K562 (cell line): ENCODE results near the gene NLRX1. TPM values are rescaled to one million over a fixed set of nuclear protein-coding genes. Genes with fewer than 3 reads are reported as not detected.

Experiments used
- ATAC-seq: fragments of 200-7000 bp; cut with Tn5 transposase; 3 replicates; pipeline ENCODE4 v1.9.1; 2020; ENCODE audit warnings: moderate library complexity
- BruUV-seq: library from RNA; stranded (reverse); fragments of 400-500 nt; replicated peaks from 2 replicates; lab custom pipeline; 2021; lab: Mats Ljungman, UMichigan
- CTCF ChIA-PET: fragments of 300-600 bp; formaldehyde crosslinking; extraction: SDS; loops from one replicate; lab custom pipeline; 2021; ENCODE audit warnings: low intra/inter-chr PET ratio; lab: Yijun Ruan, JAX
- POLR2A ChIA-PET: fragments of 300-600, 350-650 bp; sonication (Branson Sonifier 250); formaldehyde crosslinking; extraction: SDS; loops from one replicate; lab custom pipeline; 2021; ENCODE audit warnings: antibody characterized with exemption, inconsistent platforms; lab: Yijun Ruan, JAX
- DNase-seq, 4 experiments: peaks; one replicate each; pipeline versions ENCODE4 v3.0.0 to v3.0.0-alpha.2; 2011 to 2018; ENCODE audit warnings: low spot score in 3 of 4, mixed read lengths in 3 of 4; ENCODE audit errors: extremely low read depth in 1 of 4
- FAIRE-seq: peaks from 2 replicates; lab custom pipeline; 2011; peaks lifted over from hg19 to GRCh38; lab: Jason Lieb, UNC
- H2AFZ ChIP-seq: 2 replicates; pipeline ENCODE4 v1.6.0; 2011; ENCODE audit warnings: low read depth, low read length, control low read depth, inconsistent platforms
- H3K27ac ChIP-seq: fragments of 200-600 bp; 3 replicates; pipeline ENCODE4 v1.8.0; 2011; ENCODE audit warnings: low read depth, mild to moderate bottlenecking, control low read depth, inconsistent platforms, low read length, moderate library complexity, mixed read lengths; ENCODE audit errors: extremely low read depth
- H3K27me3 ChIP-seq, 2 experiments: fragments of 300-600 bp in 1 of 2; 2 replicates in 1 of 2; 3 replicates in 1 of 2; pipeline versions ENCODE4 v1.6.0 to v1.8.0; 2011; ENCODE audit warnings: inconsistent platforms in 2 of 2, low read length in 2 of 2, mild to moderate bottlenecking in 1 of 2, mixed read lengths in 1 of 2, moderate library complexity in 1 of 2; ENCODE audit not compliant: control insufficient read depth in 2 of 2, insufficient read depth in 2 of 2
- H3K36me3 ChIP-seq: fragments of 300-600 bp; 3 replicates; pipeline ENCODE4 v1.8.0; 2011; ENCODE audit warnings: mild to moderate bottlenecking, low read length, inconsistent platforms; ENCODE audit not compliant: control insufficient read depth, insufficient read depth
- H3K4me1 ChIP-seq, 2 experiments: fragments of 200-600 bp in 1 of 2; replicated peaks in 1 of 2; 2 replicates in 1 of 2; 3 replicates in 1 of 2; pipeline versions ENCODE4 v1.5.1 to v1.8.0; 2011; ENCODE audit warnings: inconsistent platforms in 2 of 2, low read length in 2 of 2, mild to moderate bottlenecking in 1 of 2, mixed read lengths in 1 of 2, moderate library complexity in 1 of 2; ENCODE audit not compliant: control insufficient read depth in 2 of 2, insufficient read depth in 2 of 2
- H3K4me2 ChIP-seq: 2 replicates; pipeline ENCODE4 v1.6.1; 2011; ENCODE audit warnings: low read length, control low read depth, inconsistent platforms, mixed read lengths; ENCODE audit not compliant: insufficient read depth
- H3K4me3 ChIP-seq: fragments of 200-600 bp; sonication (generic), shearing (Covaris generic); 2 replicates; pipeline ENCODE4 v1.5.1; 2016; ENCODE audit warnings: control low read depth, inconsistent platforms
- H3K79me2 ChIP-seq: fragments of 200-600 bp; 3 replicates; pipeline ENCODE4 v1.8.0; 2011; ENCODE audit warnings: low read length, inconsistent platforms; ENCODE audit not compliant: control insufficient read depth, insufficient read depth
- H3K9ac ChIP-seq, 2 experiments: 2 replicates each; pipeline versions ENCODE4 v1.6.0 to v1.6.1; 2011; ENCODE audit warnings: low read depth in 2 of 2, low read length in 2 of 2, control low read depth in 1 of 2, inconsistent platforms in 1 of 2, mild to moderate bottlenecking in 1 of 2, mixed read lengths in 1 of 2; ENCODE audit not compliant: insufficient read depth in 1 of 2
- H3K9me1 ChIP-seq: one replicate; pipeline ENCODE4 v1.6.0; 2011; ENCODE audit warnings: inconsistent platforms, mild to moderate bottlenecking, low read length, moderate library complexity; ENCODE audit not compliant: control insufficient read depth, insufficient read depth
- H3K9me3 ChIP-seq: replicated peaks from 2 replicates; pipeline ENCODE4 v1.5.1; 2011; ENCODE audit warnings: low read depth, low read length, inconsistent platforms; ENCODE audit not compliant: control insufficient read depth, insufficient read depth
- H4K20me1 ChIP-seq: replicated peaks from 2 replicates; pipeline ENCODE4 v1.6.1; 2011; ENCODE audit warnings: low read length, inconsistent platforms, mixed read lengths; ENCODE audit not compliant: control insufficient read depth, insufficient read depth
- AFF4 ChIP-seq: sonication (generic); formaldehyde crosslinking; IDR thresholded peaks from 2 replicates; pipeline ENCODE4 v1.8.0; 2023; ENCODE audit warnings: mild to moderate bottlenecking, missing genetic modification reagents
- CBFA2T2 ChIP-seq: fragments of 450-650 bp; conservative IDR thresholded peaks from 2 replicates; pipeline ENCODE4 v1.6.1; 2017; ENCODE audit warnings: mild to moderate bottlenecking
- GABPB1 ChIP-seq: sonication (generic); formaldehyde crosslinking; IDR thresholded peaks from 2 replicates; pipeline ENCODE4 v1.8.0; 2022; ENCODE audit warnings: mild to moderate bottlenecking, missing genetic modification reagents
- GATA2 ChIP-seq: sonication (generic); formaldehyde crosslinking; IDR thresholded peaks from 2 replicates; pipeline ENCODE4 v1.4.0; 2020; ENCODE audit warnings: mild to moderate bottlenecking, missing genetic modification reagents
- HDAC2 ChIP-seq: fragments of 450-650 bp; IDR thresholded peaks from 2 replicates; pipeline ENCODE4 v1.6.1; 2016; ENCODE audit warnings: mild to moderate bottlenecking
- HNRNPL ChIP-seq: fragments of 200-400 bp; formaldehyde crosslinking; IDR thresholded peaks from 2 replicates; pipeline ENCODE4 v1.6.1; 2017; ENCODE audit warnings: low read depth, mild to moderate bottlenecking, low read length
- KAT7 ChIP-seq: sonication (generic); formaldehyde crosslinking; IDR thresholded peaks from 2 replicates; pipeline ENCODE4 v1.8.0; 2022; ENCODE audit warnings: missing genetic modification reagents, mild to moderate bottlenecking, borderline replicate concordance
- MTF1 ChIP-seq: fragments of 250-450 bp; sonication (Bioruptor Pico); IDR thresholded peaks from 2 replicates; pipeline ENCODE4 v1.9.0; 2021; ENCODE audit warnings: moderate library complexity, mild to moderate bottlenecking, inconsistent platforms, borderline replicate concordance
- NCOR1 ChIP-seq: fragments of 450-650 bp; IDR thresholded peaks from 2 replicates; pipeline ENCODE4 v1.6.1; 2016; ENCODE audit warnings: mild to moderate bottlenecking, moderate library complexity
- OTX1 ChIP-seq: fragments of 450-650 bp; formaldehyde crosslinking; IDR thresholded peaks from 2 replicates; pipeline ENCODE4 v1.4.0; 2022; ENCODE audit warnings: mild to moderate bottlenecking
- PCBP1 ChIP-seq: fragments of 200-400 bp; formaldehyde crosslinking; IDR thresholded peaks from 2 replicates; pipeline ENCODE4 v1.6.1; 2018; ENCODE audit warnings: mild to moderate bottlenecking, low read depth, low read length; ENCODE audit not compliant: poor library complexity, severe bottlenecking
- PTRF ChIP-seq: fragments of 450-650 bp; IDR thresholded peaks from 2 replicates; pipeline ENCODE4 v1.6.1; 2016; ENCODE audit warnings: mild to moderate bottlenecking, missing genetic modification characterization, missing compliant biosample characterization
- RFX5 ChIP-seq: IDR thresholded peaks from 2 replicates; pipeline ENCODE4 v1.6.1; 2011; ENCODE audit warnings: low read depth, mild to moderate bottlenecking, improper control_type of control experiment, low read length
- SNIP1 ChIP-seq: fragments of 450-650 bp; IDR thresholded peaks from 2 replicates; pipeline ENCODE4 v1.7.1; 2017; ENCODE audit warnings: low read depth, mild to moderate bottlenecking
- SREBF2 ChIP-seq: sonication (generic); formaldehyde crosslinking; IDR thresholded peaks from 2 replicates; pipeline ENCODE4 v1.4.0; 2020; ENCODE audit warnings: mild to moderate bottlenecking, missing genetic modification reagents
- TFAP4 ChIP-seq: sonication (generic); formaldehyde crosslinking; IDR thresholded peaks from 2 replicates; pipeline ENCODE4 v1.8.0; 2022; ENCODE audit warnings: missing genetic modification reagents, mild to moderate bottlenecking, moderate library complexity, borderline replicate concordance
- ZFPM2 ChIP-seq: fragments of 250-450 bp; sonication (Bioruptor Pico); IDR thresholded peaks from 2 replicates; pipeline ENCODE4 v1.5.1; 2022; ENCODE audit warnings: mild to moderate bottlenecking
- ZNF561 ChIP-seq: fragments of 450-650 bp; formaldehyde crosslinking; conservative IDR thresholded peaks from 2 replicates; pipeline ENCODE4 v1.4.0; 2020; ENCODE audit warnings: mild to moderate bottlenecking, moderate library complexity
- ZSCAN32 ChIP-seq: fragments of 450-650 bp; formaldehyde crosslinking; IDR thresholded peaks from 2 replicates; pipeline ENCODE4 v1.4.0; 2020; ENCODE audit warnings: mild to moderate bottlenecking, moderate library complexity
- WGBS: fragments of 100-300 bp; shearing (Covaris generic); methylation state at CpG from one replicate; pipeline ENCODE4 v1.1.6; 2016; ENCODE audit warnings: low coverage, mixed read lengths; ENCODE audit not compliant: insufficient coverage; ENCODE audit errors: missing lambda C conversion rate; 5-methylcytosine and 5-hydroxymethylcytosine counted together
- in situ Hi-C: fragments of 300-500 bp; cut with MboI; formaldehyde crosslinking; loops from 4 replicates; pipeline ENCODE4 v1.15.0; 2018; ENCODE audit warnings: inconsistent platforms, mixed read lengths
- intact Hi-C: fragments of 100-400 bp; cut with micrococcal nuclease; formaldehyde crosslinking; loops from 2 replicates; pipeline ENCODE4 v1.14.2; 2022
- polyA plus RNA-seq, 8 experiments: library from polyadenylated mRNA; depleted of rRNA in 4 of 8; stranded (reverse) in 5 of 8; unstranded in 3 of 8; fragments of >200 nt; fragmentation: Nextera tagmentation in 2 of 8; fragmentation: Illumina TruSeq in 1 of 8; extraction: Ambion mirVana in 2 of 8; extraction: Trizol in 1 of 8; gene quantifications; 2 replicates each; pipeline versions ENCODE4 v1.2.1 to v1.2.3, GENCODE V29; 2011 to 2014; ENCODE audit warnings: inconsistent platforms in 1 of 8, missing spikeins in 1 of 8
- total RNA-seq, 7 experiments: library from RNA; depleted of rRNA in 6 of 7; stranded (reverse); fragments of >200 nt in 6 of 7; fragmentation: Illumina TruSeq in 2 of 7; extraction: Trizol in 2 of 7; gene quantifications; 2 replicates each; pipeline versions ENCODE4 v1.2.1 to v1.2.3, GENCODE V29; 2011 to 2021; ENCODE audit warnings: low replicate concordance in 1 of 7

Gene NLRX1
- total and polyA plus RNA-seq, 9 of the 15 experiments (the other 6 are each of a cell fraction or from before 2014, with no cell fraction given), result 0.04 to 2.3 (median 0.69) TPM

GRCh38 chr11:119172513-119172912, 4.0 kb downstream of the NLRX1 start:
- H3K9ac ChIP-seq, result peak overlapping the region; percentile 15 to 75; a peak in 2 of 4 replicates
- in situ Hi-C loops (no loop called here), intact Hi-C loops (no loop called here)
- DNase-seq, result peak; percentile 82 to 86 (median 84)
- H3K9me1 ChIP-seq, result no peaks in the 10 kb centered on the region
- CTCF ChIA-PET, result no interaction called here
- ATAC-seq, result peak; percentile 88
- no TSS peak for BruUV-seq
- whole genome bisulfite sequencing, result 15% methylated on average over 2 of the region's 2 CpGs
- no peaks in the 10 kb centered on the region for H3K79me2 ChIP-seq
- POLR2A ChIA-PET, result interaction anchor here (0.6 to 1.0 kb wide), 4 partner anchors 11 to 362 kb away, joined by 3 read pairs; partner anchors contain the start of genes C2CD2L and CENATAC
- H3K27ac ChIP-seq, result peak overlapping the region; percentile 60; the same call in 2 of the 3 replicates
- H3K4me1 ChIP-seq, result peaks cover 33 to 51% of the 10 kb centered on the region in 2 experiments
- H3K4me3 ChIP-seq, result no peak overlapping the region
- H3K36me3 ChIP-seq, result no peaks in the 10 kb centered on the region
- H3K27me3 ChIP-seq, result no peaks in the 10 kb centered on the region
- H3K9me3 ChIP-seq, result no peaks in the 10 kb centered on the region
- H3K4me2 ChIP-seq, result peak overlapping the region; percentile 46
- peak; percentile 85 for FAIRE-seq
- peak overlapping the region; percentile 73 for H2AFZ ChIP-seq
- no peaks in the 10 kb centered on the region for H4K20me1 ChIP-seq
- TF ChIP-seq ZNF561 (CRISPR knock-in tag) (no peak), PCBP1 (no peak), MTF1 (CRISPR knock-in tag) (no peak), HDAC2 (no peak), TFAP4 (CRISPR knock-in tag) (peak; percentile 64; the same call in 1 of the 2 replicates), CBFA2T2 (peak; percentile 72), KAT7 (CRISPR knock-in tag) (0 out of 2 replicates have a peak, but pooled peaks have one; percentile 51), AFF4 (CRISPR knock-in tag) (no peak), ZFPM2 (CRISPR knock-in tag) (no peak), SREBF2 (CRISPR knock-in tag) (no peak), RFX5 (no peak), PTRF (tag) (no peak), GATA2 (CRISPR knock-in tag) (no peak), NCOR1 (peak; percentile 29; the same call in 1 of the 2 replicates), GABPB1 (CRISPR knock-in tag) (0 out of 2 replicates have a peak, but pooled peaks have one; percentile 60), SNIP1 (no peak), ZSCAN32 (CRISPR knock-in tag) (no peak), OTX1 (0 out of 2 replicates have a peak, but pooled peaks have one; percentile 11), HNRNPL (no peak)
